Measurements from ENCODE around the gene DUSP22.

DNA sequence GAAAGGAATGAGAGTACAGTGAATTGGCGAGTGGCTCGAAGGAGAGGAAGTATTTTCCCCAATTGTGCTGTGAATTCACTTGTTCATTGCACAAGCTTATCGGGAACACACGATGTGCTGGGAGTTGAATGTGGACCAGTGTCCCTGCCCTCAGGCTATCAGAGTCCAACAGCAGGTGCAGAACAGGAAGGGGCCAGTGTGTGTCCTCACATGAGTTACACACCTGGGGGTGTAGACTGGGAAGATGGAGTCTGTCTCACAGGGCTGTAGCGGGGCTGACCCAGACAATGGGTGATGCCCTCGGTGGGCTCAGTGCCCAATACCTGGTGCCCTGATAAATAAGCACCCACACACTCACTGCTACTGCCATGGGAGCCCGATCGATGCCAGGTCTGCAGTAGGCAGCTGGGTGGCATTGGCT, 14.4 kb downstream of the DUSP22 start:
- TF ChIP-seq, protein P1, sequence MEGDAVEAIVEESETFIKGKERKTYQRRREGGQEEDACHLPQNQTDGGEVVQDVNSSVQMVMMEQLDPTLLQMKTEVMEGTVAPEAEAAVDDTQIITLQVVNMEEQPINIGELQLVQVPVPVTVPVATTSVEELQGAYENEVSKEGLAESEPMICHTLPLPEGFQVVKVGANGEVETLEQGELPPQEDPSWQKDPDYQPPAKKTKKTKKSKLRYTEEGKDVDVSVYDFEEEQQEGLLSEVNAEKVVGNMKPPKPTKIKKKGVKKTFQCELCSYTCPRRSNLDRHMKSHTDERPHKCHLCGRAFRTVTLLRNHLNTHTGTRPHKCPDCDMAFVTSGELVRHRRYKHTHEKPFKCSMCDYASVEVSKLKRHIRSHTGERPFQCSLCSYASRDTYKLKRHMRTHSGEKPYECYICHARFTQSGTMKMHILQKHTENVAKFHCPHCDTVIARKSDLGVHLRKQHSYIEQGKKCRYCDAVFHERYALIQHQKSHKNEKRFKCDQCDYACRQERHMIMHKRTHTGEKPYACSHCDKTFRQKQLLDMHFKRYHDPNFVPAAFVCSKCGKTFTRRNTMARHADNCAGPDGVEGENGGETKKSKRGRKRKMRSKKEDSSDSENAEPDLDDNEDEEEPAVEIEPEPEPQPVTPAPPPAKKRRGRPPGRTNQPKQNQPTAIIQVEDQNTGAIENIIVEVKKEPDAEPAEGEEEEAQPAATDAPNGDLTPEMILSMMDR (IDR thresholded peaks at IDR 0.05): no peak
- TF ChIP-seq FOXJ3 (CRISPR knock-in tag; IDR thresholded peaks at IDR 0.05) (no peak), USF2 (IDR thresholded peaks at IDR 0.05; ENCODE audit: borderline replicate concordance, low read depth, low read length) (no peak), TAF1 (IDR thresholded peaks at IDR 0.05; ENCODE audit: borderline replicate concordance, low read depth, low read length) (no peak), POLR2AphosphoS5 (IDR thresholded peaks at IDR 0.05; ENCODE audit: low read depth, low read length) (no peak), REST (IDR thresholded peaks at IDR 0.05; ENCODE audit: low read depth, low read length) (no peak), ELF1 (IDR thresholded peaks at IDR 0.05) (no peak), YY1 (IDR thresholded peaks at IDR 0.05; ENCODE audit: low read depth) (no peak), MXI1 (IDR thresholded peaks at IDR 0.05; ENCODE audit: low read depth, low read length) (no peak)
- TF ChIP-seq, protein P2, sequence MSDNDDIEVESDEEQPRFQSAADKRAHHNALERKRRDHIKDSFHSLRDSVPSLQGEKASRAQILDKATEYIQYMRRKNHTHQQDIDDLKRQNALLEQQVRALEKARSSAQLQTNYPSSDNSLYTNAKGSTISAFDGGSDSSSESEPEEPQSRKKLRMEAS (IDR thresholded peaks at IDR 0.05; ENCODE audit: low read depth): no peak
